ENCODE data around the gene ZNF541. TPM values are rescaled to one million over a fixed set of nuclear protein-coding genes. Genes with fewer than 3 reads are reported as not detected.
A peak's percentile ranks its signal among the peaks of the same experiment; 100 is the strongest.
"Not testable (repeated sequence)": the region's sequence is repeated elsewhere in the genome, so short reads cannot be mapped to it uniquely, and the experiment has no call there.

The ZNF541 gene
- total and polyA plus RNA-seq, 11 donors, result 0.15 to 3.8 (median 1.1) TPM

DNA sequence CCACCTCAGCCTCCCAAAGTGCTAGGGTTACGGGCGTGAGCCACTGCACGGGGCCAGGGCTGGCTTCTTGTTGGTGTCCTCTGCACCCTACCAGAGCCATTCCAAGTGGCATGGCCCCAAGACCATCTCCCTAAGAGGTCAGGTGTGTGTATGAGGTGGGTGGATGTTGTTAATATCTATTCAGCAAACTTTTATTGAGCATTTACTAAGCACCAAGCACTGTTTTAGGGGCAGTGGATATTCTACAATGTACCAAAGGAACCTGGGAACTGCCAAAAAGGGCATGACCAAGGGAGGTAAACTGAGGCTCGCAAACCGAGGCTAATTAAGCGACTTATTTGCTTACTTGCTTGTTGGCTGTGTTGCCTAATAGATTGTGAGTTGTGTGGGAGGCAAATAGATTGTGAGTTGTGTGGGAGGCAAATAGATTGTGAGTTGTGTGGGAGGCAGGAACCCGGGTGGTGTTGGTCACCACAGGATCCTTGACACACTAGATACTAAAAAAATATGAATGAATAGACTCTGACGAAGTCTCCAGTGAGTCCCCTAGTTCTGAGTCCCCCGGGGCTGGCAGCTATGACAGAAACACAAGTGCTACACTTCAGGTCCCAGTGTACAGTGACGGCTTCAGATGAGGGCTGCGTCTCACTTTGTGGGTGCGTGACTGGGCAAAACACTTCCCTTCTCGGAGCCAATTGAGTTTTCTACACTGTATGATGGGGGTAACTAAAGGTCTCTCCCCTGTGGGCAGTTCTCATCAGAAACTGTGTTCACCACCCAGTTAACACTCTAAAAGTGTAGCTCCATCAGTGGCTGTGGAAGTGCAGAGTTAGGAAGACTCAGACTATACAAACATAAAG, 31.0 kb upstream of the ZNF541 start:
- 57 to 69% (median 61%) methylated on average over 12 to 13 of the region's 13 CpGs for WGBS, 4 donors
- H3K27me3 ChIP-seq, result no peaks in the 10 kb centered on the region
- H3K36me3 ChIP-seq, result no peaks in the 10 kb centered on the region
- ATAC-seq (no peak), DNase-seq (peak in 1 of 5 donors; percentile 19)
- no peak overlapping the region for H3K27ac ChIP-seq
- H3K4me3 ChIP-seq, result no peak overlapping the region
- intact Hi-C loops (cut with DNase I), result loop anchor here in 6 of 10 donors (5.0 to 10.0 kb wide), 5 partner anchors 87 to 329 kb away; partner anchors contain the start of genes INAFM1 (in 1 of the 6) and NAPA (in 1 of the 6)
- H3K4me1 ChIP-seq, result peaks cover 0 to 32% (median 19%) of the 10 kb centered on the region in 12 donors
- TF ChIP-seq CTCF (IDR thresholded peaks at IDR 0.05), result no peak
- no peak for TF ChIP-seq POLR2A (IDR thresholded peaks at IDR 0.05)
- no peaks in the 10 kb centered on the region for H3K9me3 ChIP-seq

DNA sequence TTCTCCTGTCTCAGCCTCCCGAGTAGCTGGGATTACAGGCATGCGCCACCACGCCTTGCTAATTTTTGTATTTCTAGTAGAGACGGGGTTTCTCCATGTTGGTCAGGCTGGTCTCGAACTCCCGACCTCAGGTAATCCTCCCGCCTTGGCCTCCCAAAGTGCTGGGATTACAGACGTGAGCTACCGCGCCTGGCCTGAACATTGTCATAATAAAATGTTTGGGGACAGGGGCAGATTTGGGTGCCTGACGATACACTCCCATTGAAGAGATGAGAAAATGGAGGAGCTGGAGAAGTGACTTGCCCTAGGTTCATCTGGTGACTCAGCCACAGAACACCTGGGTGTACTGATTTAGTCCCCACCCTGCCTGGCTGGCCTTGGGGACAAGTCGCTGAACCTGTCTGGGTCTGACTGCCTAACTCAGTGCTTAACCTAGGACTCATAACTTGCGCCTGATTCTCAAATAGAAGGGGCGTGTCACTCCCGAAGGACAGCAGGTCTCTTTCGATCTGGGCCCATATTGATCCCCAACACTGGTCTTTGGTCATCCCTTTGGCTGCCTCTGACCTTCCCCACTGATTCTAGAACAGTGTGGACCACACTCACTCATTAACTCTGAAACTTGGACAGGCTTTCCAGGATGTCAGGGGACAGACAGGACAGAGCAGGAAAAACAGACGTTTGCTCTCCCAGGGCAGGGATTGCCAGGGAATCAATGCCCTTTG, 28.4 kb upstream of the ZNF541 start:
- ATAC-seq, result no peak

GRCh38 chr19:47600246-47601179, 27.6 kb upstream of the ZNF541 start:
- intact Hi-C loops (cut with DNase I), result loop anchor here in 7 of 10 donors (1.0 to 10.0 kb wide), 8 partner anchors 8 to 326 kb away; partner anchors contain the start of genes NAPA (in 4 of the 7) and INAFM1 (in 1 of the 7)
- no peaks in the 10 kb centered on the region for H3K9me3 ChIP-seq
- 3 to 9% (median 5%) methylated on average over 46 to 77 of the region's 77 CpGs for WGBS, 4 donors

More for the DNA sequence above, 28.4 kb upstream of the ZNF541 start:
- WGBS, 4 donors, result 71 to 84% (median 74%) methylated on average over 17 of the region's 17 CpGs
- Histone ChIP-seq H3K4me3 (peak overlapping the region in 11 of 12 donors; percentile 39 to 76 (median 67)), H3K27ac (peak overlapping the region in 11 of 12 donors; percentile 75 to 95 (median 86)), H3K4me1 (peaks cover 0 to 28% (median 18%) of the 10 kb centered on the region in 12 donors), H3K36me3 (no peaks in the 10 kb centered on the region), H3K9me3 (no peaks in the 10 kb centered on the region), H3K27me3 (no peaks in the 10 kb centered on the region)
- no peak for DNase-seq
- no peak for TF ChIP-seq CTCF (IDR thresholded peaks at IDR 0.05)
- no peak for TF ChIP-seq POLR2A (IDR thresholded peaks at IDR 0.05)
- intact Hi-C loops (cut with DNase I), result loop anchor here in 7 of 10 donors (2.0 to 10.0 kb wide), 6 partner anchors 84 to 327 kb away; partner anchors contain the start of genes NAPA (in 2 of the 7) and INAFM1 (in 1 of the 7)

GRCh38 chr19:47599671-47600245, 26.8 kb upstream of the ZNF541 start:
- DNase-seq, H3K36me3 ChIP-seq, H3K9me3 ChIP-seq, H3K27me3 ChIP-seq, ATAC-seq: not testable (repeated sequence)
- WGBS, 4 donors, result 35 to 44% (median 39%) methylated on average over 25 of the region's 25 CpGs
- intact Hi-C loops (cut with DNase I), result loop anchor here in 9 of 10 donors (1.0 to 10.0 kb wide), 9 partner anchors 9 to 325 kb away; partner anchors contain the start of genes NAPA (in 5 of the 9) and INAFM1 (in 1 of the 9)
- Histone ChIP-seq H3K4me3 (peak overlapping the region in 11 of 12 donors; percentile 9 to 76 (median 67)), H3K27ac (peak overlapping the region in 11 of 12 donors; percentile 48 to 95 (median 75)), H3K4me1 (peaks cover 0 to 40% (median 18%) of the 10 kb centered on the region in 12 donors)

More at GRCh38 chr19:47600246-47601179, 27.6 kb upstream of the ZNF541 start:
- peaks cover 0 to 35% (median 18%) of the 10 kb centered on the region in 12 donors for H3K4me1 ChIP-seq
- peak overlapping the region; percentile 20 to 76 (median 67) for H3K4me3 ChIP-seq
- peak; percentile 24 to 93 for TF ChIP-seq POLR2A (IDR thresholded peaks at IDR 0.05)
- TF ChIP-seq CTCF (IDR thresholded peaks at IDR 0.05), result peak in 3 of 12 donors; percentile 4 to 6 (median 6)
- H3K27me3 ChIP-seq, result no peaks in the 10 kb centered on the region
- H3K27ac ChIP-seq, result peak overlapping the region; percentile 41 to 95 (median 85)
- DNase-seq (peak; percentile 100), ATAC-seq (peak; percentile 98 to 99 (median 99))
- H3K36me3 ChIP-seq, result no peaks in the 10 kb centered on the region
